ENCODE measurements around the gene UMPS.

Gene UMPS

DNA sequence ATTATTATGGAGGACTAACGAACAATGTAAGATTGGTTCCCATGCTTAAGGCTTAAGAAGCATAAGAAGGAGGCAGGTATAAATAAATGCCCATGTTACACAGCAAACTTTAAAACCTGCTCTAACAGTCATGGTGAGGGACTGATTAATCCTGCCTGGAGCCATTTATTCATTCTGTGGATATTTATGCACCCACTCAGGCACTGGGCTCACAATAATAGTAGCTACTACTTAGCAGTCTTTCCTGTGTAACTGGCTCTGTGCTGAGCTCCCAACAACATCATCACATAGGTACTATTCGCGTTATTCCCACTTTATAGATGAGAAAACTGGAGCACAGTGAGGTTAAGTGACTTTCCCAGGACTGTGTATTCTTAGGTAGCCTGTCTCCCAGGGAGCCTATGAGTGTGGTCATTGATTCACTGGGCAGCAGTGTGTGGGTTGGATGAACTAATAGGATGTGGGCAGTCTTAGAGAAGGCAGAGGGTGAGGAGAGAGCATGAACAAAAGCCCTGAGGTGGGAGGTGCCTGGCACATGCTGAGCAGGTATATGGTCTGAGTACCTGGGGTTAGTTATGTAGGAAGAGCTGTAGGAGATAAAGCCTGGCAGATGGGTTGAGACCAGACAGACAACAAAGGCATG is 44.1 kb upstream of the UMPS start:
- no peak overlapping the region for H2AFZ ChIP-seq (ENCODE audit: low read length)
- no peaks in the 10 kb centered on the region for H4K20me1 ChIP-seq (ENCODE audit: insufficient read depth, low read length, poor library complexity, severe bottlenecking)
- no peaks in the 10 kb centered on the region for H3K79me2 ChIP-seq (ENCODE audit: insufficient read depth, low read length)
- H3K27me3 ChIP-seq (ENCODE audit: insufficient read depth, low read length, poor library complexity, severe bottlenecking), result no peaks in the 10 kb centered on the region
- H3K9me2 ChIP-seq (replicated peaks; ENCODE audit: low read depth, low read length), result no peaks in the 10 kb centered on the region
- H3K4me1 ChIP-seq (ENCODE audit: insufficient read depth, low read length, poor library complexity, severe bottlenecking), result no peaks in the 10 kb centered on the region
- H3K4me2 ChIP-seq (ENCODE audit: low read depth, low read length, poor library complexity, severe bottlenecking), result no peak overlapping the region
- TF ChIP-seq EZH2phosphoT487 (IDR thresholded peaks at IDR 0.05; ENCODE audit: borderline replicate concordance), result no peak
- TF ChIP-seq, protein P1, sequence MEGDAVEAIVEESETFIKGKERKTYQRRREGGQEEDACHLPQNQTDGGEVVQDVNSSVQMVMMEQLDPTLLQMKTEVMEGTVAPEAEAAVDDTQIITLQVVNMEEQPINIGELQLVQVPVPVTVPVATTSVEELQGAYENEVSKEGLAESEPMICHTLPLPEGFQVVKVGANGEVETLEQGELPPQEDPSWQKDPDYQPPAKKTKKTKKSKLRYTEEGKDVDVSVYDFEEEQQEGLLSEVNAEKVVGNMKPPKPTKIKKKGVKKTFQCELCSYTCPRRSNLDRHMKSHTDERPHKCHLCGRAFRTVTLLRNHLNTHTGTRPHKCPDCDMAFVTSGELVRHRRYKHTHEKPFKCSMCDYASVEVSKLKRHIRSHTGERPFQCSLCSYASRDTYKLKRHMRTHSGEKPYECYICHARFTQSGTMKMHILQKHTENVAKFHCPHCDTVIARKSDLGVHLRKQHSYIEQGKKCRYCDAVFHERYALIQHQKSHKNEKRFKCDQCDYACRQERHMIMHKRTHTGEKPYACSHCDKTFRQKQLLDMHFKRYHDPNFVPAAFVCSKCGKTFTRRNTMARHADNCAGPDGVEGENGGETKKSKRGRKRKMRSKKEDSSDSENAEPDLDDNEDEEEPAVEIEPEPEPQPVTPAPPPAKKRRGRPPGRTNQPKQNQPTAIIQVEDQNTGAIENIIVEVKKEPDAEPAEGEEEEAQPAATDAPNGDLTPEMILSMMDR (conservative IDR thresholded peaks at IDR 0.05; ENCODE audit: low read length), result no peak
- no peaks in the 10 kb centered on the region for H3K36me3 ChIP-seq (ENCODE audit: insufficient read depth, low read length)
- no peaks in the 10 kb centered on the region for H3F3A ChIP-seq (ENCODE audit: low read depth)
- H3K9ac ChIP-seq (ENCODE audit: low read depth, low read length, poor library complexity, severe bottlenecking), result no peak overlapping the region
- H3K4me3 ChIP-seq (ENCODE audit: low read length, poor library complexity, severe bottlenecking), result no peak overlapping the region
- no peaks in the 10 kb centered on the region for H3K9me3 ChIP-seq (ENCODE audit: insufficient read depth, low read depth, low read length)

GRCh38 chr3:124688581-124689454 is 41.4 kb upstream of the UMPS start:
- Histone ChIP-seq H3K79me2 (ENCODE audit: insufficient read depth, low read length) (no peaks in the 10 kb centered on the region), H3K4me1 (ENCODE audit: insufficient read depth, low read length, poor library complexity, severe bottlenecking) (no peaks in the 10 kb centered on the region), H3K27me3 (ENCODE audit: insufficient read depth, low read length, poor library complexity, severe bottlenecking) (no peaks in the 10 kb centered on the region), H3K9me2 (replicated peaks; ENCODE audit: low read depth, low read length) (no peaks in the 10 kb centered on the region), H3K9me3 (ENCODE audit: insufficient read depth, low read depth, low read length) (no peaks in the 10 kb centered on the region), H3K36me3 (ENCODE audit: insufficient read depth, low read length) (no peaks in the 10 kb centered on the region), H3K4me3 (ENCODE audit: low read length, poor library complexity, severe bottlenecking) (no peak overlapping the region), H3K4me2 (ENCODE audit: low read depth, low read length, poor library complexity, severe bottlenecking) (no peak overlapping the region), H3F3A (ENCODE audit: low read depth) (no peaks in the 10 kb centered on the region), H2AFZ (ENCODE audit: low read length) (peak overlapping the region; percentile 94), H3K9ac (ENCODE audit: low read depth, low read length, poor library complexity, severe bottlenecking) (no peak overlapping the region), H4K20me1 (ENCODE audit: insufficient read depth, low read length, poor library complexity, severe bottlenecking) (no peaks in the 10 kb centered on the region)
- TF ChIP-seq, protein P1 (conservative IDR thresholded peaks at IDR 0.05; ENCODE audit: low read length), result peak; percentile 88
- no peak for TF ChIP-seq EZH2phosphoT487 (IDR thresholded peaks at IDR 0.05; ENCODE audit: borderline replicate concordance)

GRCh38 chr3:124691599-124691998 is 38.7 kb upstream of the UMPS start:
- Histone ChIP-seq H3K79me2 (ENCODE audit: insufficient read depth, low read length) (no peaks in the 10 kb centered on the region), H4K20me1 (ENCODE audit: insufficient read depth, low read length, poor library complexity, severe bottlenecking) (no peaks in the 10 kb centered on the region), H2AFZ (ENCODE audit: low read length) (no peak overlapping the region), H3K4me1 (ENCODE audit: insufficient read depth, low read length, poor library complexity, severe bottlenecking) (no peaks in the 10 kb centered on the region), H3K9me3 (ENCODE audit: insufficient read depth, low read depth, low read length) (no peaks in the 10 kb centered on the region), H3K36me3 (ENCODE audit: insufficient read depth, low read length) (no peaks in the 10 kb centered on the region), H3K9ac (ENCODE audit: low read depth, low read length, poor library complexity, severe bottlenecking) (no peak overlapping the region), H3K9me2 (replicated peaks; ENCODE audit: low read depth, low read length) (no peaks in the 10 kb centered on the region), H3K27me3 (ENCODE audit: insufficient read depth, low read length, poor library complexity, severe bottlenecking) (no peaks in the 10 kb centered on the region), H3F3A (ENCODE audit: low read depth) (no peaks in the 10 kb centered on the region), H3K4me2 (ENCODE audit: low read depth, low read length, poor library complexity, severe bottlenecking) (no peak overlapping the region), H3K4me3 (ENCODE audit: low read length, poor library complexity, severe bottlenecking) (no peak overlapping the region)
- TF ChIP-seq EZH2phosphoT487 (IDR thresholded peaks at IDR 0.05; ENCODE audit: borderline replicate concordance), result no peak
- TF ChIP-seq, protein P1 (conservative IDR thresholded peaks at IDR 0.05; ENCODE audit: low read length), result peak; percentile 31

Data from Loucy (cell line).